ENCODE results near the gene EXD3.
"Not testable (repeated sequence)": the region's sequence is repeated elsewhere in the genome, so short reads cannot be mapped to it uniquely, and the experiment has no call there.

Gene EXD3

GRCh38 chr9:137393176-137394150, 29.5 kb downstream of the EXD3 start:
- no peak for DNase-seq (ENCODE audit: low spot score)

- DNase-seq (ENCODE audit: low spot score), result no peak
Measured at GRCh38 chr9:137392232-137393007, 30.5 kb downstream of the EXD3 start.

- no peak for DNase-seq (ENCODE audit: low spot score)
Measured at GRCh38 chr9:137391411-137391754, 31.6 kb downstream of the EXD3 start.

GRCh38 chr9:137390553-137391410, 32.2 kb downstream of the EXD3 start:
- DNase-seq (ENCODE audit: low spot score), result no peak

GRCh38 chr9:137389428-137389746, 33.6 kb downstream of the EXD3 start:
- DNase-seq (ENCODE audit: low spot score), result no peak

- DNase-seq (ENCODE audit: low spot score), result no peak
Measured at GRCh38 chr9:137388589-137389427, 34.2 kb downstream of the EXD3 start.

- no peak for DNase-seq (ENCODE audit: low spot score)
Measured at GRCh38 chr9:137387891-137388560, 34.9 kb downstream of the EXD3 start.

GRCh38 chr9:137387114-137387890, 35.7 kb downstream of the EXD3 start:
- DNase-seq (ENCODE audit: low spot score), result peak; percentile 55

- DNase-seq (ENCODE audit: low spot score), result not testable (repeated sequence)
Measured at GRCh38 chr9:137386507-137387113, 36.4 kb downstream of the EXD3 start.

- no peak for DNase-seq (ENCODE audit: low spot score)
Measured at GRCh38 chr9:137385061-137385655, 37.8 kb downstream of the EXD3 start.

GRCh38 chr9:137383784-137384756, 38.9 kb downstream of the EXD3 start:
- no peak for DNase-seq (ENCODE audit: low spot score)

GRCh38 chr9:137383081-137383783, 39.7 kb downstream of the EXD3 start:
- DNase-seq (ENCODE audit: low spot score), result no peak

- no peak for DNase-seq (ENCODE audit: low spot score)
Measured at GRCh38 chr9:137382444-137383080, 40.4 kb downstream of the EXD3 start.

- DNase-seq (ENCODE audit: low spot score), result no peak
Measured at GRCh38 chr9:137381501-137382443, 41.2 kb downstream of the EXD3 start.

- DNase-seq (ENCODE audit: low spot score), result no peak
Measured at GRCh38 chr9:137380606-137381005, 42.4 kb downstream of the EXD3 start.

GRCh38 chr9:137380171-137380570, 42.8 kb downstream of the EXD3 start:
- DNase-seq (ENCODE audit: low spot score), result no peak
